Mucosa of rectum (tissue), 2 donors: ENCODE measurements around the gene RNPEP.
A peak's percentile ranks its signal among the peaks of the same experiment; 100 is the strongest.

Source experiments
- H3K27ac ChIP-seq, 2 donors: one replicate each; pipeline ENCODE4 v1.7.0; 2013; ENCODE audit warnings: inconsistent platforms in 2 of 2, low read depth in 2 of 2, low read length in 2 of 2
- H3K27me3 ChIP-seq, 2 donors: one replicate each; pipeline ENCODE4 v1.7.0; 2013; ENCODE audit warnings: low read length in 2 of 2; ENCODE audit not compliant: control insufficient read depth in 2 of 2, insufficient read depth in 2 of 2
- H3K36me3 ChIP-seq, 2 donors: one replicate each; pipeline ENCODE4 v1.7.0; 2013; ENCODE audit warnings: low read length in 2 of 2; ENCODE audit not compliant: control insufficient read depth in 2 of 2, insufficient read depth in 2 of 2
- H3K4me1 ChIP-seq, 2 donors: one replicate each; pipeline ENCODE4 v1.7.0; 2013; ENCODE audit warnings: low read length in 2 of 2, mild to moderate bottlenecking in 1 of 2; ENCODE audit not compliant: control insufficient read depth in 2 of 2, insufficient read depth in 2 of 2
- H3K4me3 ChIP-seq, 2 donors: one replicate each; pipeline ENCODE4 v1.7.0; 2013; ENCODE audit warnings: low read length in 2 of 2
- H3K9ac ChIP-seq, 2 donors: one replicate each; pipeline ENCODE4 v1.7.0; 2013; ENCODE audit warnings: low read length in 2 of 2, low read depth in 1 of 2, mild to moderate bottlenecking in 1 of 2
- H3K9me3 ChIP-seq, 2 donors: one replicate each; pipeline ENCODE4 v1.7.0; 2013; ENCODE audit warnings: low read length in 2 of 2; ENCODE audit not compliant: control insufficient read depth in 2 of 2
- donor health status: healthy.
- donor health status: Normal muscosa, but diverticular disease.

The RNPEP gene

DNA sequence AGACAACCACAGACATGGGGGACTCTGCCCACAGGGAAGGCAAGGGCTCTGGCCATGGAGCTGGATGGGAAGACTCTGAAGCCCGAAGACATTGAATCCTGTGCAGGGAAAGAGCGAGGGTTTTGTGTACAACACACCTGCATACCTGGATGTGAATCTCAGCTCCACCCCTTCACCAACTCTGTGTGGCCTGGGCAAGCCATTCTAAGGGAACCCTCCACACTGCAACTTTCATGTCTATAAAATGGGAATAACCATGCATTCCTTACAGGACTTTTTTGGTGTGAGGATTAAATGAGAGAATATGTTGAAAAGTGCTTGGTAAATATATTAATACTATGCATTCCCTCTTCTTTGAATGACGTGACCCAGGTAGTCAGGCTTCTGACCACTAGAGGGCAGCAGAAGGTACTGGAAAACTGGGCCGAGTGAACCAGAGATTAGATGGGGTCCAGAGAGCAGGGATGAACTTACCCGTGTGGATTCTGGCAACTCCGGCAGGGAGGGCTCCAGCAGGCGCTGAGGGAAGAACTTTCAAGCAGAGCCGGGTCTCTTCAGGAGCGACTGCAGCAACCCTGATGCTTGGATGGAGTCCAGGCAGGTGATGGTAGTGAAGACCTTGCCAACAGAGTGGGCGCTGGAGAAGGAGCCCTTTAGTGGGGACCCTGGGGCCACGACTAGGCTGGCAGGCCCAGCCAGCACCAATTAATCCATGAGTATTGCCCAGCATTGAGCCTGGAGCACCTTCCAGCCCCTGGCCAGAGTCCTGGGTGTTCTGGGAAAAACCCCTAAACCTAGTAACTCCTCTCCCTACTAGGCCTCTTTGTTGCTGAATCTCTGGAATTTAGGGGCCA lies 27.1 kb downstream of the RNPEP start:
- peak overlapping the region; percentile 87 to 90 for H3K27ac ChIP-seq
- peaks cover 20% of the 10 kb centered on the region in 2 donors for H3K4me1 ChIP-seq
- peaks cover 43 to 57% of the 10 kb centered on the region in 2 donors for H3K36me3 ChIP-seq
- H3K4me3 ChIP-seq: peak overlapping the region; percentile 59 to 90
- H3K27me3 ChIP-seq: no peaks in the 10 kb centered on the region
- peak overlapping the region; percentile 64 to 72 for H3K9ac ChIP-seq
- H3K9me3 ChIP-seq: no peaks in the 10 kb centered on the region

DNA sequence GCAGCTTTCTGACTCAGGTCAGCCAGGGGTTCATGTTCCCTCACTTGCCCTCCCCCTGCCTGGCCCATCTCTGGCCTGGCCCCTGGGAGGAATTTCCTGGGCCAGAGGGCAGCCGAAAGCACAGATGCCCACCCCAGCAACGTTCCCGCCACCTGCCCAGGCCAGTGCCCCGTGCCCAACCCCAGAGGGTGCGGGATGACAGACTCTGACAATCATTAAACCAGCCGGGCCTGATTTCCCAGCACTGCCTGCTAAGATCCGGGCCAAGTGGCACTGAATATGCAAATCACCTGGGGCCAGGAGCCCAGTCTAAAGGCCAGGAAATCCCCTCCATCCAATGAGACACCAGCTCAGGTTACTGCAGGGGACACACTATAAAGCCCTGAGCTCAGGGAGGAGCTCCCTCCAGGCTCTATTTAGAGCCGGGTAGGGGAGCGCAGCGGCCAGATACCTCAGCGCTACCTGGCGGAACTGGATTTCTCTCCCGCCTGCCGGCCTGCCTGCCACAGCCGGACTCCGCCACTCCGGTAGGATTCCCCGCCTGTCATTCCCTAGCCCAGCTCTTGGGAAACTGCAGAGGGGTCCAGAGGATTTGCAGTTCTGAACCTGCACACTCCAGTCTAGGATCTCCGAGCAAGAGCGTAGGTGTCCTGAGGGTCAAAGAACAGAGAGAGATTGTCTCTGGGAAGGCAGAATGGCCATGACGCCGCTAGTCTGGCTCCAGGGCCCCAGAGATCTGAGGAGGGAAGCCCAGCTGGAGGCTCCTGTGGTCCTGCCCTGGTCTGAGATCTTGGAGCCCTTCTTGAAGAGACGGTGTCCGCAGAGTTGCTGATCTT lies 27.9 kb downstream of the RNPEP start, which contains the start of gene ELF3:
Gene ELF3 (plus strand): TSS at position 408 of the 836 bp plus-strand sequence. CDS start 550 bp downstream, outside the sequence.
- Histone ChIP-seq H3K36me3 (peaks cover 44 to 55% of the 10 kb centered on the region in 2 donors), H3K27me3 (no peaks in the 10 kb centered on the region), H3K9ac (peak within 1 kb of the TSS; percentile 99 to 100), H3K27ac (peak within 1 kb of the TSS; percentile 99 to 100), H3K4me1 (peaks cover 20 to 25% of the 10 kb centered on the region in 2 donors), H3K9me3 (no peaks in the 10 kb centered on the region), H3K4me3 (peak within 1 kb of the TSS; percentile 90 to 94)

- H3K27ac ChIP-seq: peak overlapping the region; percentile 99 to 100
- H3K4me3 ChIP-seq: peak overlapping the region; percentile 90 to 94
- H3K27me3 ChIP-seq: no peaks in the 10 kb centered on the region
- no peaks in the 10 kb centered on the region for H3K9me3 ChIP-seq
- H3K9ac ChIP-seq: peak overlapping the region; percentile 99 to 100
- H3K36me3 ChIP-seq: peaks cover 56% of the 10 kb centered on the region in 2 donors
- H3K4me1 ChIP-seq: peaks cover 23 to 40% of the 10 kb centered on the region in 2 donors
These were observed 29.5 kb downstream of the RNPEP start for GRCh38 chr1:202011994-202012393.

DNA sequence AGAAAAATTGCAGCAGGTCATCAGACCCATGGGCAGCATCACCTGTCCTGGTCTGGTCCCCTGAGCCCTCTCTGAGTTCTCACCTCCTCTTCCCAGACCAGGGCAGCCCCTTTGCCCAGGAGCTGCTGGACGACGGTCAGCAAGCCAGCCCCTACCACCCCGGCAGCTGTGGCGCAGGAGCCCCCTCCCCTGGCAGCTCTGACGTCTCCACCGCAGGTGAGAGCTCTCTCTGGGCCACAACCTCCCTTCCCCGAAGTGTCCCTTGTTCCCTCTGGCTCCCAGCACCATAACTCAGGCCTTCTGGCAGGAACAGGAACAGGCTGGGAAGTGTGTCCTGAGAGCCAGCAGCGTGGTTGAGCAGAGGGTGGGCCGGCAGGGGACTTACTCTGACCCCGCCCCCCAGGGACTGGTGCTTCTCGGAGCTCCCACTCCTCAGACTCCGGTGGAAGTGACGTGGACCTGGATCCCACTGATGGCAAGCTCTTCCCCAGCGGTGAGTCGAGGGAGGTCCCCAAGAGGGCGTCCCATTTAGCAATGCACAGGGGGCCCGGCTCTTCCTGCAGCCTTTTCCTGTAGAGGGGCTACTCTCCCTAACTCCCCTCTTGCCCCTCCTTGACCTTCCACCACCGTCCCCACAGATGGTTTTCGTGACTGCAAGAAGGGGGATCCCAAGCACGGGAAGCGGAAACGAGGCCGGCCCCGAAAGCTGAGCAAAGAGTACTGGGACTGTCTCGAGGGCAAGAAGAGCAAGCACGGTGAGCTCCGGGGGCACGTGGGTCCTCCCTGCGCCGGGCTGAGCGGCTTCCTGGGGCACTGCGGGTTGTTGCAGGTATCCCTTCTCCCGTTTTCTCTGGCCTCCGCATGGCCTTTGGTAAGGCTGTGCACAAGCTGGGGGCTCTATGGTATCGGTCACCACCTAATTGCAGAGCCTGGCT lies 30.4 kb downstream of the RNPEP start:
- Histone ChIP-seq H3K9ac (peak overlapping the region; percentile 99 to 100), H3K9me3 (no peaks in the 10 kb centered on the region), H3K4me3 (peak overlapping the region; percentile 90 to 94), H3K4me1 (peaks cover 15 to 39% of the 10 kb centered on the region in 2 donors), H3K27ac (peak overlapping the region; percentile 99 to 100), H3K36me3 (peaks cover 50 to 56% of the 10 kb centered on the region in 2 donors), H3K27me3 (no peaks in the 10 kb centered on the region)

- Histone ChIP-seq H3K27me3 (no peaks in the 10 kb centered on the region), H3K4me1 (peaks cover 14 to 41% of the 10 kb centered on the region in 2 donors), H3K9ac (peak overlapping the region; percentile 99 to 100), H3K4me3 (peak overlapping the region; percentile 90 to 94), H3K27ac (peak overlapping the region; percentile 99 to 100), H3K36me3 (peaks cover 50 to 56% of the 10 kb centered on the region in 2 donors), H3K9me3 (no peaks in the 10 kb centered on the region)
These were observed 31.2 kb downstream of the RNPEP start for GRCh38 chr1:202013603-202014002.

DNA sequence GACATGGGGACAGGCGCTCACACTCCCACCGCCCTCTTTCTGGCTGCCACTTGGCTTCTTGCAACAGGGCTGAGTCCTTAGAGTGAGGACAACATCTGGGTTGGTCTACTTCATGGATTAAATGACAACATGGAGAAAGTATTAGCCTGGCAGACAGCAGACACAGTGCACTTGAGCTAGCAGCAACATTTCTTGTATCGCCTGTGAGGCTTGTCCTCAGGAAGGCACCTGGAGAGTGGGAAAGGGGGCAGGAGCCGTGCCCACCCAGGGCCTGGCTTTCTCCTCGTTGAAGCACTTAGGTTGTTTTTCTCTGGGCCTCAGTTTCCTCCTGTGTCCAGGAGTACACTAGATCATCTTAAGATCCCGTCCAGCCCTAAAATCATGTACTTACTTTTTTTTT lies 31.6 kb downstream of the RNPEP start:
- Histone ChIP-seq H3K9ac (peak overlapping the region; percentile 99 to 100), H3K27me3 (no peaks in the 10 kb centered on the region), H3K4me1 (peaks cover 18 to 44% of the 10 kb centered on the region in 2 donors), H3K9me3 (no peaks in the 10 kb centered on the region), H3K36me3 (peaks cover 50 to 56% of the 10 kb centered on the region in 2 donors), H3K4me3 (peak overlapping the region; percentile 90 to 94), H3K27ac (peak overlapping the region; percentile 99 to 100)

- Histone ChIP-seq H3K27ac (peak overlapping the region; percentile 99 to 100), H3K4me1 (peaks cover 19 to 43% of the 10 kb centered on the region in 2 donors), H3K4me3 (peak overlapping the region; percentile 66 to 94), H3K9me3 (no peaks in the 10 kb centered on the region), H3K27me3 (no peaks in the 10 kb centered on the region), H3K9ac (peak overlapping the region; percentile 60 to 99), H3K36me3 (peaks cover 50 to 56% of the 10 kb centered on the region in 2 donors)
These were observed 32.6 kb downstream of the RNPEP start for GRCh38 chr1:202014915-202015661.

GRCh38 chr1:202015662-202015937 lies 33.2 kb downstream of the RNPEP start:
- H3K27me3 ChIP-seq: no peaks in the 10 kb centered on the region
- H3K4me3 ChIP-seq: peak overlapping the region; percentile 66 to 94
- no peaks in the 10 kb centered on the region for H3K9me3 ChIP-seq
- peak overlapping the region; percentile 99 to 100 for H3K27ac ChIP-seq
- peaks cover 49 to 56% of the 10 kb centered on the region in 2 donors for H3K36me3 ChIP-seq
- H3K9ac ChIP-seq: peak overlapping the region; percentile 60 to 99
- peaks cover 18 to 42% of the 10 kb centered on the region in 2 donors for H3K4me1 ChIP-seq
